H1 (cell line): ENCODE measurements around the gene TXNL4A. TPM values are rescaled to one million over a fixed set of nuclear protein-coding genes. Genes with fewer than 3 reads are reported as not detected.

ENCODE experiments used
- ATF3 ChIP-seq: IDR thresholded peaks from 2 replicates; pipeline ENCODE4 v1.6.1; 2011; ENCODE audit warnings: low read depth, mild to moderate bottlenecking, low read length; ENCODE audit not compliant: insufficient read depth
- RFX5 ChIP-seq: IDR thresholded peaks from 2 replicates; pipeline ENCODE4 v1.6.1; 2011; ENCODE audit warnings: low read depth, low read length, improper control_type of control experiment, borderline replicate concordance
- USF2 ChIP-seq: IDR thresholded peaks from 2 replicates; pipeline ENCODE4 v1.6.1; 2011; ENCODE audit warnings: low read length, improper control_type of control experiment
- YY1 ChIP-seq: IDR thresholded peaks from 2 replicates; pipeline ENCODE4 v1.6.1; 2011; ENCODE audit warnings: low read depth, mild to moderate bottlenecking, low read length
- polyA plus RNA-seq, 7 experiments: library from polyadenylated mRNA; depleted of rRNA in 3 of 7; stranded (reverse) in 5 of 7; unstranded in 2 of 7; fragments of >200 nt in 5 of 7; fragments of 200-250 nt in 2 of 7; gene quantifications; 1 replicate in 5 of 7; 2 replicates in 1 of 7; 4 replicates in 1 of 7; pipeline versions ENCODE4 v1.2.1 to v1.2.3, GENCODE V29; 2011 to 2013; ENCODE audit warnings: missing spikeins in 2 of 7, mixed read lengths in 2 of 7
- total RNA-seq: library from RNA; stranded (reverse); fragmentation: NEBNext Ultra II Directional; extraction: Animal tissue kit (Norgen Biotek cat#: 25700); gene quantifications from 2 replicates; pipeline ENCODE4 v1.2.1, GENCODE V29; 2021

Gene TXNL4A
- total and polyA plus RNA-seq, 2 of the 8 experiments (the other 6 are each of a cell fraction or from before 2014, with no cell fraction given): 169 to 181 TPM

- TF ChIP-seq USF2 (no peak), ATF3 (no peak), RFX5 (no peak), YY1 (no peak)
Observed at GRCh38 chr18:79944126-79944731, 44.1 kb downstream of the TXNL4A start (continued).
